AG10803 (cell line): ENCODE measurements around the gene OR2A12.

Experiments
- DNase-seq: peaks from one replicate; pipeline ENCODE4 v3.0.0; 2010; ENCODE audit warnings: low read depth
- H3K4me3 ChIP-seq: 2 replicates; pipeline ENCODE4 v1.5.1; 2011; ENCODE audit warnings: mild to moderate bottlenecking, low read length, control low read depth
- TF ChIP-seq, protein P1 (sequence below): conservative IDR thresholded peaks from 2 replicates; pipeline ENCODE4 v1.5.1; 2011; ENCODE audit warnings: mild to moderate bottlenecking, low read length, control low read depth, inconsistent platforms

Gene OR2A12

DNA sequence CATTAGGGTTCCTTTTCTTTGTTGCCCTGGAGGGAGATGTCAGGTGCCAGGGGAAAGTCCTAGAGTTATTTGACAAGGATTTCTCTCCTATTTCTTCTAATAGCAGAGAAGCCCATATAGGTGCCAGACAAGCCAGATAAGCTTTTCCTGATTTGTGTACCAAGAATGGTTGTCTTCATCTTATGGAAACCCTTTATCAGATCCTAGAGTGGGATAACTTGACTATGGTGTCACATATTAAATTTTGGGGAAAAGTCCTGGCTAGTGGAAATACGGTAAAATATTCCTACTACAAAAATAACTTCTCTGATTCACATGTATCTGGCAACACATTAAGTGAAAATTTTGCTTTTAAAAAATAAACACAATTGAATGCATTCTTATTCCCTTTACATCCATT is 1.2 kb downstream of the OR2A12 start:
- H3K4me3 ChIP-seq = no peak overlapping the region
- TF ChIP-seq, protein P1, sequence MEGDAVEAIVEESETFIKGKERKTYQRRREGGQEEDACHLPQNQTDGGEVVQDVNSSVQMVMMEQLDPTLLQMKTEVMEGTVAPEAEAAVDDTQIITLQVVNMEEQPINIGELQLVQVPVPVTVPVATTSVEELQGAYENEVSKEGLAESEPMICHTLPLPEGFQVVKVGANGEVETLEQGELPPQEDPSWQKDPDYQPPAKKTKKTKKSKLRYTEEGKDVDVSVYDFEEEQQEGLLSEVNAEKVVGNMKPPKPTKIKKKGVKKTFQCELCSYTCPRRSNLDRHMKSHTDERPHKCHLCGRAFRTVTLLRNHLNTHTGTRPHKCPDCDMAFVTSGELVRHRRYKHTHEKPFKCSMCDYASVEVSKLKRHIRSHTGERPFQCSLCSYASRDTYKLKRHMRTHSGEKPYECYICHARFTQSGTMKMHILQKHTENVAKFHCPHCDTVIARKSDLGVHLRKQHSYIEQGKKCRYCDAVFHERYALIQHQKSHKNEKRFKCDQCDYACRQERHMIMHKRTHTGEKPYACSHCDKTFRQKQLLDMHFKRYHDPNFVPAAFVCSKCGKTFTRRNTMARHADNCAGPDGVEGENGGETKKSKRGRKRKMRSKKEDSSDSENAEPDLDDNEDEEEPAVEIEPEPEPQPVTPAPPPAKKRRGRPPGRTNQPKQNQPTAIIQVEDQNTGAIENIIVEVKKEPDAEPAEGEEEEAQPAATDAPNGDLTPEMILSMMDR = no peak
- DNase-seq = no peak

DNA sequence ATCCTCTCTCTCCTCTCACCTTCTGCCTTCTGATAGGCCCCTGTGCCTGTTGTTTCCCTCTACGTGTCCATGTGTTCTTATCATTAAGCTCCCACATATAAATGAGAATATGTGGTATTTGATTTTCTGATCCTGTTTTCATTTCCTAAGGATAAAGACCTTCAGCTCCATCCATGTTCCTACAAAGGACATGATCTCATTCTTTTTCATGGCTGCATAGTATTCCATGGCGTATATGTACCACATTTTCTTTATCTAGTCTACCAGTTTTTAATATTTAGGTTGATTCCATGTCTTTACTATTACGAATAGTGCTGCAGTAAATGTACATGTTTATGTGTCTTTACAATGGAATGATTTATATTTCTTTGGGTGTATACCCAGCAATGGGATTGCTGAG is 4.6 kb downstream of the OR2A12 start:
- DNase-seq = no peak
- H3K4me3 ChIP-seq = no peak overlapping the region
- TF ChIP-seq, protein P1 = no peak

DNA sequence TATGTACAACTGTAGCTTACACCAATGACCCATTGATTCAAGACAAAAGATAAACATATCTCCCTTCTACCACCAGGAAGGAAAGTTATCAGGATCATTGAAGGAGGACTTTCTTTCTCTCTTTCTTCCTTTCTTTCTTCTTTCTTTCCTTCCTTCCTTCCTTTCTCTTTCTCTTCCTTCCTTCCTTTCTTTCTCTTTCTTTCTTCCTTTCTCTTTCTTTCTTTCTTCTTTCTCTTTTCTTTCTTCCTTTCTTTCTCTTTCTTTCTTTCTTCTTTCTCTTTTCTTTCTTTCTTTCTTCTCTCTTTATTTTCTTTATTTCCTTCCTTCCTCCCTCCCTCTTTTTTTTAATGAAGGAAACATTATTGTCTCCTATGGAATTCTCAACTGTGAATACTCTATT is 12.7 kb downstream of the OR2A12 start:
- H3K4me3 ChIP-seq = no peak overlapping the region
- TF ChIP-seq, protein P1 = no peak
- no peak for DNase-seq

DNA sequence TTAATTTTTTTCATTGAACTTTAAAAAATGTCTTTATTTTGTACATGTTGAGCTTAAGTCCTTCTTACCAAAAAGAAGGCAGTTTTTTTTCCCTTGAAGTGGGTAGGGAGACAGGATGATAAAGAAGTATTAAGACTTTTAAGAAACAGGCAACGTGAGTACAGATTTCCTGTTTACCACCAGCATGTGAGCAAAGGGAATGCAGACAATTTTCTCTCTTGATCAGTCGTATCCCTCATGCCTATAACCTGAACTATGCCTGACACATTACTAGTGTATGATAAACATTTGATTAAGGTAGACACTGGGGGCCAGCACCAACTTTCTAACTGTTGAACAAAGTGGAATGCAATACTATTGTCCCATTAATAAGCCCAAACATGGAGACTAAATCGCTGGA is 14.5 kb downstream of the OR2A12 start:
- no peak for DNase-seq
- H3K4me3 ChIP-seq = no peak overlapping the region
- TF ChIP-seq, protein P1 = no peak

DNA sequence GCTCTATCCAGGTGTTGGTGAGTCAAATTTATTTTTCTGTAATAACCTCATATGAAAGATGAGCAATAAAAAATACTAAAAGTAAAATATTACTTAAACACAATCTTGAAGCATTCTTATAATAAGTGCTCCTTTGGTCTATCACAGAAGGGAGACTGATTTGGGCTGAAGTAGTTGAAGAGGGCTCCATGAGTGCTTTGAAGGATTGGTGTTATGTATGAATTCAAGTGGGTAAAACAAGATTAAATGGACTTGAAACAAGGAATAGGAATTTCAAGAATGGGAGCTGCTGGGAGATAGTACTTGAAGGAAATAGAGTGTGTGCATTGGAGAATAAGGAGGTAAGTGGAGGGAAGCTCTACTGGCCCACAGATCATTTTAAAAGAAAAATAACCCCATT is 16.0 kb downstream of the OR2A12 start:
- TF ChIP-seq, protein P1 = no peak
- no peak for DNase-seq
- H3K4me3 ChIP-seq = no peak overlapping the region

DNA sequence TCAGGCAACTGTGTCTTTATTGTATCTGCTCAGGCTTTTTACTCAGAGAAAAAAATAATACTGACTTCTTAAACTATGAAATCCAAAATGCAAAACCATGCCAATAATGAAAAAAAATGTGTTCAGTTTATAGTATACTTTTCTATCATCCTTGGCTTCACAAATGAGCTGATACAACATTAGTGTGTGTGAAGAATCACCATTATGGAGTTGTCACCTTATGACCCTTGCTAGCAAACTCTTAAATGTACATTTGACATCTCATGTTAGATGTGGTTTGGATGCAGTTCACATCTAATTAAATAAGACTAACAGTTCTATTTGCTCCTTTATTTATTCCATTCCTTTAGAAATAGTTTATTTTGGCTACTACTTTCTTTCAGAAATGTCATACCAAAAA is 19.1 kb downstream of the OR2A12 start:
- H3K4me3 ChIP-seq = no peak overlapping the region
- TF ChIP-seq, protein P1 = no peak
- no peak for DNase-seq

DNA sequence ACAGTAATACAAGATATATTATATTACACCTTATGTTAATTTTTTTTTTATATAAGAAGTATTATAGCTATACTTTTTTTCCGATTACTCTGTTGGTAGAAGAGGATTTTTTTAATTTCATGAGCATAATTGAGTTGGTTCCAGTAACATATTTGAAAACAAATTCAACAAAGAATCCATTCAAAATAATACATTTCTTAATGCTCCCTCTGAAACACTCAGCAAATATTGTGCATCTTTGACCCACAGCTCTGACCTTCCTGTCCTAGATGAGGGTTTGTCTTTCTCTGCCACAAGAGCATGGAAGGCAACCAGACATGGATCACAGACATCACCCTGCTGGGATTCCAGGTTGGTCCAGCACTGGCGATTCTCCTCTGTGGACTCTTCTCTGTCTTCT is 23.2 kb downstream of the OR2A12 start, which contains the start of gene OR2A2:
Gene OR2A2 (plus strand): TSS at position 301 of the 400 bp plus-strand sequence. CDS start 0 bp downstream, at position 301.
- no peak within 1 kb of the TSS for H3K4me3 ChIP-seq
- no peak for DNase-seq
- TF ChIP-seq, protein P1 = no peak
